ENCODE data around the gene ARL6IP1. TPM values are rescaled to one million over a fixed set of nuclear protein-coding genes. Genes with fewer than 3 reads are reported as not detected.
A peak's percentile ranks its signal among the peaks of the same experiment; 100 is the strongest.

The ARL6IP1 gene
- total and polyA plus RNA-seq, 2 of the 13 experiments (the other 11 are each of a cell fraction or from before 2014, with no cell fraction given), result 263 to 373 TPM

DNA sequence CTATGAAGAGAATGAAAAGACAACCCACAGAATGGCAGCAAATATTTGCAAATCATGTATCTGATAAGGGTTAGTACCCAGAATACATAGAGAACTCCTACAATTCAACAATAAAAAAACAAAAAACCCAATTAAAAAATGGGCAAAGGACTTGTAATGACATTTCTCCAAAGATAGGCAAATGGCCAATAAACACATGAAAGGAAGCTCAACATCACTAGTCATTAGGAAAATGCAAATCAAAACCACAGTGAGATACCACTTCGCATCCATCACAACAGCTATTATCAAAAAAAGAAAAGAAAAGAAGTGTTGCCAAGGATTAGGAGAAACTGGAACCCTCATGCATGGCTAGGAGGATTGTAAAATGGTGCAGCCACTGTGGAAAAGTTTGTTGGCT, 45.1 kb upstream of the ARL6IP1 start:
- ChIA-PET CTCF (ENCODE audit: low intra/inter-chr PET ratio, low total read pairs) (no interaction called here), POLR2A (interaction anchor here (3.1 kb wide), 1 partner anchor 45 kb away, joined by 10 read pairs; the partner anchor contains the start of gene ARL6IP1)
- in situ Hi-C loops (cut with HindIII; ENCODE audit: extremely low pct_ligation_motif_present, low pct_unique_long_range_greater_than_20kb), result no loop called here
- intact Hi-C loops (cut with micrococcal nuclease; ENCODE audit: unreplicated experiment), result no loop called here
- no peak overlapping the region for H2AFZ ChIP-seq (ENCODE audit: low read length)
- no peak for ATAC-seq
- WGBS (ENCODE audit: low lambda C conversion rate), result 97% methylated on average over 1 of the region's 1 CpG
- no peak overlapping the region for H3K4me3 ChIP-seq (replicated peaks in 1 of 3; ENCODE audit: insufficient read depth in 1 of 3, low read depth in 2 of 3, low read length in 3 of 3)
- no peak for FAIRE-seq
- H3K27ac ChIP-seq (ENCODE audit: extremely low read length, insufficient read depth, low read length), result no peak overlapping the region
- no peak overlapping the region for H3K4me2 ChIP-seq (ENCODE audit: low read depth, low read length)
- no peaks in the 10 kb centered on the region for H3K27me3 ChIP-seq (ENCODE audit: control insufficient read depth in 1 of 2, insufficient read depth in 2 of 2, low read length in 2 of 2)
- H3K79me2 ChIP-seq (ENCODE audit: insufficient read depth, low read length), result no peaks in the 10 kb centered on the region
- H3K36me3 ChIP-seq (replicated peaks in 1 of 2; ENCODE audit: control insufficient read depth in 1 of 2, insufficient read depth in 2 of 2, low read length in 2 of 2), result peaks cover 50 to 92% of the 10 kb centered on the region in 2 experiments
- H3K4me1 ChIP-seq (ENCODE audit: insufficient read depth, low read length), result no peaks in the 10 kb centered on the region
- TF ChIP-seq KDM5B (CRISPR knock-in tag; IDR thresholded peaks at IDR 0.05; ENCODE audit: borderline replicate concordance) (no peak), RBM22 (optimal IDR thresholded peaks at IDR 0.05; ENCODE audit: low read length) (peak; percentile 17)
- no TSS peak for BruUV-seq (replicated peaks)
- no peaks in the 10 kb centered on the region; the same call in 1 of the 2 replicates for H4K20me1 ChIP-seq (ENCODE audit: insufficient read depth, low read length)
- no peak for DNase-seq (ENCODE audit: low spot score)
- no peak overlapping the region for H3K9ac ChIP-seq (ENCODE audit: insufficient read depth, low read depth, low read length)
- no peaks in the 10 kb centered on the region for H3K9me3 ChIP-seq (ENCODE audit: low read length)

DNA sequence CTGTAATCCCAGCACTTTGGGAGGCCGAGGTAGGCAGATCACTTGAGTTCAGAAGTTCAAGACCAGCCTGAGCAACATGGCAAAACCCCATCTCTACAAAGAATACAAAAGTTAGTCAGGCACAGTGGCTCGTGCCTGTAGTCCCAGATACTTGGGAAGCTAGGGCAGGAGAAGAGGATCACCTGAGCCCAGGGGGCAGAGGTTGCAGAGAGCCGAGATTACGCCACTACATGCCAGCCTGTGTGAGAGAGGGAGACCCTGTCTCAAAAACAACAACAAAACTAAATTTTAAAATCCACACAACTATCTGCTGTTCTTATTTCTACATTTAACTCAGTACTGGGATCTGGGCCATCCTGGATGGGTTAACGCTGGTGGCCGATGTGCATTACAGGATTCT, 41.2 kb upstream of the ARL6IP1 start:
- CTCF ChIA-PET (ENCODE audit: low intra/inter-chr PET ratio, low total read pairs), result no interaction called here
- ATAC-seq (no peak), FAIRE-seq (no peak), DNase-seq (ENCODE audit: low spot score) (no peak)
- TF ChIP-seq THAP8 (CRISPR knock-in tag; IDR thresholded peaks at IDR 0.05; ENCODE audit: borderline replicate concordance) (no peak), ZNF773 (CRISPR knock-in tag; IDR thresholded peaks at IDR 0.05; ENCODE audit: borderline replicate concordance) (0 out of 2 replicates have a peak, but pooled peaks have one; percentile 47)
- Histone ChIP-seq H3K4me1 (ENCODE audit: insufficient read depth, low read length) (no peaks in the 10 kb centered on the region), H3K36me3 (replicated peaks in 1 of 2; ENCODE audit: control insufficient read depth in 1 of 2, insufficient read depth in 2 of 2, low read length in 2 of 2) (peaks cover 37 to 88% of the 10 kb centered on the region in 2 experiments), H3K4me2 (ENCODE audit: low read depth, low read length) (no peak overlapping the region), H3K27me3 (ENCODE audit: control insufficient read depth in 1 of 2, insufficient read depth in 2 of 2, low read length in 2 of 2) (no peaks in the 10 kb centered on the region), H3K79me2 (ENCODE audit: insufficient read depth, low read length) (no peaks in the 10 kb centered on the region), H3K9me3 (ENCODE audit: low read length) (no peaks in the 10 kb centered on the region), H4K20me1 (ENCODE audit: insufficient read depth, low read length) (no peaks in the 10 kb centered on the region; the same call in 1 of the 2 replicates), H3K9ac (ENCODE audit: insufficient read depth, low read depth, low read length) (no peak overlapping the region), H3K4me3 (replicated peaks in 1 of 3; ENCODE audit: insufficient read depth in 1 of 3, low read depth in 2 of 3, low read length in 3 of 3) (no peak overlapping the region), H2AFZ (ENCODE audit: low read length) (no peak overlapping the region), H3K27ac (ENCODE audit: extremely low read length, insufficient read depth, low read length) (no peak overlapping the region)
- intact Hi-C loops (cut with micrococcal nuclease; ENCODE audit: unreplicated experiment), result no loop called here
- in situ Hi-C loops (cut with HindIII; ENCODE audit: extremely low pct_ligation_motif_present, low pct_unique_long_range_greater_than_20kb), result no loop called here
- WGBS (ENCODE audit: low lambda C conversion rate), result 96% methylated on average over 6 of the region's 6 CpGs
- POLR2A ChIA-PET, result interaction anchor here (2.3 kb wide), 1 partner anchor 41 kb away, joined by 7 read pairs; the partner anchor contains the start of gene ARL6IP1
- BruUV-seq (replicated peaks), result no TSS peak
